GM19043 (cell line): Measurements from ENCODE around the gene ST6GALNAC5.

Experiments
- ATAC-seq: cut with Tn5 transposase; IDR thresholded peaks from one replicate; pipeline ENCODE4 v1.9.1; 2021; ENCODE audit warnings: low read depth; ENCODE audit not compliant: unreplicated experiment

The ST6GALNAC5 gene

GRCh38 chr1:76998582-76999223, 131.4 kb downstream of the ST6GALNAC5 start:
- no peak for ATAC-seq

DNA sequence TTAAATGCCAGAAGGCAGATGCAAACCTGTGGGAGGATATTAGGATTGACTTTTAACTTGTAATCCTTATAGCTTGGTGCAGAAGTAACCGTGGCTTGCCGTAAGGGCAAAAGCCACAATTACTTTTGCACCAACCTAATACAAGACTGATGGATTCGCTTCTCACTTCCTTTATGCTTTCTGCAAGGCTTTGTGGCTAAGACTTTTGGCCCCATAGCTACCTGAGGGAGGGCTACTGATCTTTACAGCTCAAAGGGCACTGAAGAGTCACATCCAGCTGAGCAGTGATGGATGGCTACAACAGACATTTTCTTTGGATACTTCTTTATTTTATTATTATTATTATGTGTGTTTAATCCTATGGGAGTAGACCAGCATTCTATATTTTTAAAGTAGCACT, 140.4 kb downstream of the ST6GALNAC5 start:
- no peak for ATAC-seq

DNA sequence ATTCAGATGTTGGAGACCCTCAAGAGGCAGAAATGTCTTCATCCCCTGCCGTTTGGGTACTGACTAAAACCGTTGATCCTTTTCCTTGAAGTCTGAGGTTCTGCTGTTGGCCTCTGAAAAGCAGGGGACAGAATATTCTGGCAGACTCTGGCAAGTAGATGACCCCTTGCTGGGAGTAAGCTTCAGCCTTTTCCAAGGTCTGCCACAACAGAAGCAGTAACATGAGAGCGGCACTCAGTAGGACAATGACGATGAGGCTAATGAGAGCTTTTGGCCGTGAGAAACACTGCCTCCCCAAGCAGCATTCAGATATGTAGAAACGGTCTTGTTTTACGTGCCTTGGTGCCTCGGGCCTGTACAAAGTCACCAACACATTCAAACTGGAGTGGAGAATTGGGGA, 143.7 kb downstream of the ST6GALNAC5 start:
- ATAC-seq: no peak

DNA sequence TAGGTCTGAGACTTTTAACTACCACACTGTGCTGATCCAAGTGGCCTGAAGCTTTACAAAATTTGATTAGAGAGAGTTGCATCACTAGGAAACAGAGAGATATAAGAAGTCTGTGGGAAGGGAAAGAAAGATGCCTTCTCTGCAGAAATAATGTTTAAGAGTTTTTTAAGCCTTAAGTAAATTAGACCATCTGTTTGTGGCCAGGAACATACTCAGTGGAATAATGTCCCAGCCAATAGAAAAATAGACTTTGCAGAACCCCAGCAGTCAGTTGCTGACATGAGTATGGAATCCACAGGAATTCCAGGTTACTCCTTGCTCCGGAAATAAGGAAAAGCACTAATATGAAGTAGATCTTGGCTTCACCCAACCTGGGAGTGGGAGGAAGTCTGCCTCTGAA, 144.8 kb downstream of the ST6GALNAC5 start:
- no peak for ATAC-seq

DNA sequence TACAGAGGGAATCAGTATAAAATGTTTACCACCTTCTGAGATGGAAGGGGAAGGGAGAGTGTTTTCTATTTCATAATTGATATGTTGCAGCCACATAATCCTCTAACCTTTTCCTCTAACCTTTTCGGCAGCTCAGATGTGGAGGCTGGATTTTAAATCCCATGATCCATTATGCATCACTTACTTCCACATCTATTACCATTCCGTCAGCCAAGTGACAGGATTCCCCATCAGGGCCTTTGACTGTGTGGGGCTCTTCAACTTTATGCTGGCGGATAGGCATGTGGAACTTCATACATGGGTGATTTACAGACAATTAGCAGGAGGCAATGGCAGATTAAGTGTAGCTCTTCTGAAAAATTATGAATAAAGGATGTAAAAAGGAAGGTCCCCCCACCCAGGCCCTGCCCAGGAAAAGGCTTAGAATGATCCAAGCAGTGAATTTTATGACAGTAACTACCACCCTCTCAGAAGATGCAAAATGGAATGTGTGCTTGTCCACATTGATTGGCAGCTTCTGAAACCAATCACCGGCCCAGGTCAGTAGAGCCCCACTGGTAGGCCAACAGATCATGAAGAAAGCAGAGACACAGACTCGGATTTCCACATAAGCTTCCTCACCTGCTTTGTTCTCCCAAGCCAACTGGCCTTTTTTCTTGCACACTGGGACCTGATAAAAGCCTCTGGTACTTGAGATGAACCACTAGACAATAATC, 147.0 kb downstream of the ST6GALNAC5 start:
- no peak for ATAC-seq

GRCh38 chr1:77015748-77016341, 148.6 kb downstream of the ST6GALNAC5 start:
- ATAC-seq: no peak

DNA sequence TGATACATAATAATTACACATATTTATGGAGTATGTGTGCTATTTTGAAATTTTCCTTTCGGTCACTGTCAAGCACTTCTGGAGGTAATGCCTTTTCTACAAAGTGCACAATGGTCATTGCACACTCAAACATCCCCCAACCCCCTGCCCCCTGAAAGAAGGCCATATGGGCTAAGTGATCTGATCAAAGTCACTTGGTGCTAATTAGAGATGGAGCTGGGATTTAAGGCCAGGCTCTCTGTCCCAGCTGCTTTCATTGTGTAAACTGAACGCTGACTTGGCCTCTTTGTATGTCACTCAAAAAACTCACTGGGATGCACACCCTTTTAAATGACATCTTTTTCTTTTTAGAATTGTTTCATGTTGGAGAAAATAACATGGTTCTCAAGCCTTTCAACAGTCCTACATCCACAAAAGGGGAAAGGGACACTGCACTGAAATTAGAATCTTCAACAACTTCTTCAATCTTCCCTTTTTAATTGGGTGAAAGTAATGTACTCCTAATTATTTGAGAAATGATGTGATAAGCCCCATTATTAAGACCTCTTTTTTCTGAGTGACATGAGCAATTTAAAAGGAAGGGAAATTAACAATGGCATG, 149.2 kb downstream of the ST6GALNAC5 start:
- no peak for ATAC-seq

GRCh38 chr1:77018311-77018710, 151.0 kb downstream of the ST6GALNAC5 start:
- ATAC-seq: no peak

DNA sequence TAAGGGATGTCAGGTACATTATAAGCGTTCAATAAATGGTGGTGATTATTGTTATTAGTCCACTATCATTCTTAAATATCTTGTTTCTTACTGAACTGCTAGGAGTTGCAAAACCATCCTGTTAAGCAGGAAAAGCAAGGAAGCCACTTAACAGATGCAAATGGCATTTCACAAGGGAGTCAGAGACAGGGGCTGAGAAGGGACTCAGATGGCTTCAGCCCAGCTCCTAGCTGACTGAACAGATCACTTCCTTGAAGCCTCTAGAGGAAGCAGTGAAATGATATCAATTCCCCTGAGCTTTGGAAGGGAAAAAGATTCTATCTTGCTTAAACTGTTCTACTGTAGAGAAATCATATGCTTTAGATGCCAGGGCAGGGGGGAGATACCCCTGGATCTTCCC, 151.5 kb downstream of the ST6GALNAC5 start:
- ATAC-seq: no peak

DNA sequence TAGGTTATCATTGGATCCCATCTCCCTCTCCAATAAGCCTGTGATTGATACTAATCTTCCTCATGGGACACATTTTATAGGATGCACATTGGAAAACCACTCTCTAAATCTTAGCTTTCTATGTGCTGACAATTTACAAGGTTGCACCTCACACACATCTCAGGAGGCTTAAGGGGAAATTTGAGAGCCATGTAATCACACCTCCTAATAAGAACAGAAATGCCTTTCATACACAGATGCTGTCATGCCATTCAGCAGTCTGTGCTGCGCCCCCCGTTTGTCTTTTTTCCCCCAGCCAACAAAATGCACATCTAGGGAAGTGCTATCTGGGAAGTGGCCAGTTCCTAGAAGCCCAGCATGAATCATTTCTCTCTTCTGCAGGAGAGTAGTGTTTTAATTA, 154.5 kb downstream of the ST6GALNAC5 start:
- ATAC-seq: no peak

GRCh38 chr1:77024500-77024899, 157.2 kb downstream of the ST6GALNAC5 start:
- no peak for ATAC-seq

- ATAC-seq: no peak
Observed at GRCh38 chr1:77025599-77025998, 158.3 kb downstream of the ST6GALNAC5 start.

DNA sequence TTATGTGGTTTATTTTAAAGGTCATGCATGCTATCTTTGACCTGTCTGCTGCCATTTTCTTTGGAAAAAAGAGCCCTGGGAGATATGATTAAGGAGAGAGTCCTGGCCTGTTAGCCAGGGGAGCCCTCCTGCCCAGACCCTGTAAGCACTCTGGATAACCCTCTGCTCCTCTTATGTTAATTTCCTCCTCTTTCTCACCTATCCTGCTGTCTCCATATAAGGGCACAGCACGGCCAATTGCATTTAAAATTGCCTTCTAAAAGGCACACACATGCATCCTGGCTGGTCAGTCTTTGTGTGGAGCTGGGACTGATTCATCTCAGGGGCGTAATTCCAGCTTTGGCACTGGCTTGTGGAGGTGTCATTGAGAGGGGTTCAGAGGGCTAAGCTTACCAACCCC, 158.9 kb downstream of the ST6GALNAC5 start:
- ATAC-seq: no peak

DNA sequence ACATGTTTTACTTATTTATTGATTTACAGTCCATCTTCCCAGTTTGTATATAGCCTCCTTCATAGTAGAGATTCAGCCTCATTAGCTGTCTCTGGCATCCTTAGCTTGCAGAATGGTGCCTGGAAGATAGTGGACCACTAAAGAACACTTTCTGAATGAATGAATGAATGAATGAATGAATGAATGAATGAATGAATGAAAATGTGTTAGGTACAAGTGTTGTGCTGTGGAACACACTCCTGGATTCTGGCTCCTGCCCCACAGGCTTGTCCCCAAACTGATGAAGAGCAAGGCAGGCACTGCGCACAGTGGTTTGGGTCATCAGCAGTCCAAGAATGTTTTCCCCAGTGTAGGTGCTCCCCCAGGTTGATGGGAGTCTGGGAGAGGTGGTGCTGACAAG, 159.4 kb downstream of the ST6GALNAC5 start:
- no peak for ATAC-seq

DNA sequence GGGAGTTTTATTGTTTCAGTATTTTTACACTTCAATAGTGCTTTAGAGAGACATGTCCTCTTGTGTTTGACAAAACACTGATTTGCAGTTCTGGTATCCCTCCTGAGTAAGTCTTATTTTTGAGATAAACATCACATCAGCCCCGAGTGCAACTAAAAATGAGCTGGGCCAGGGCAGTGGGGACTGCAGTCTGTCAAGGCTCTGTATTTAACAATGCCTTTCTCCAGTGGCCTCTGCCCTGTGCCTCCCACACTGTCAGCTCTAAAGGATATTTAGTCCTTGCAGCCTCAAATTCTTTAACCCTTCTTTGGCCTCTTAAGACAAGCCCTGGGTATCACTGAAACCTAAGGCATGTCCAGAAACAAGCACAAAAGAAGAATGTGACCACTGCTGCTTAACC, 160.6 kb downstream of the ST6GALNAC5 start:
- no peak for ATAC-seq

DNA sequence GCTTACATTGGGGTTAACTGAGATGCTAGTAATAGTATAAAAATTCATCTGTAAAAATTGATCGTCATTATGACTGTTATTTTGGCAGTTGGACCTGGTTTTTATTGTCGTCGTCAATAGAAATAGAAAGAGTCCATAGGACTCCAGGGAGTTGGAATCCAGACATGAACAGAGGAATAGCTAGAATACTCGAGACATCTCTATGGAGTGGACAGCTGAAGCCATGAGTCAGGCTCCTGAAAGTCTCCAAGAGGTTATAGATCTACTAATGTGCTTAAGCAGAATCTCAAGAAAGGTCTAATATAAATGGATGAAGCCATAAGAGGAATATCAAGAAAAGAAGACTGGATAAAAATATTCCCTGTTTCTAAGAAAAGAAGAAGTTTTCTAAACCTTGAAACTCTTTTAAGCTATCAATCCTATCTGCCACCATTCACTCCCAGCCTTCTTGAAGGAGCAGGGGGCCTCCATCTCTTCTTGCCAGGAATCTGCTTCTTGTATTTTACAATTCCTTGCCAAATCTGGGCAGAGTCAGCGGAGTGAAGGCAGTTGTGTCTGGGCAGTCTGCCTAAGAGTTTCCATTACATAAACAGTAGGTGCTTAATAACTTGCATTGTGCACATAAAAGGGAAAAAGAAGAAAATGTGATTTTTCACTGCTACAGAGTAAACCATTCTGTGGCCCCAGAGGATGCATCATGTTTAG, 163.3 kb downstream of the ST6GALNAC5 start:
- ATAC-seq: no peak

GRCh38 chr1:77031106-77031662, 163.9 kb downstream of the ST6GALNAC5 start:
- ATAC-seq: no peak

DNA sequence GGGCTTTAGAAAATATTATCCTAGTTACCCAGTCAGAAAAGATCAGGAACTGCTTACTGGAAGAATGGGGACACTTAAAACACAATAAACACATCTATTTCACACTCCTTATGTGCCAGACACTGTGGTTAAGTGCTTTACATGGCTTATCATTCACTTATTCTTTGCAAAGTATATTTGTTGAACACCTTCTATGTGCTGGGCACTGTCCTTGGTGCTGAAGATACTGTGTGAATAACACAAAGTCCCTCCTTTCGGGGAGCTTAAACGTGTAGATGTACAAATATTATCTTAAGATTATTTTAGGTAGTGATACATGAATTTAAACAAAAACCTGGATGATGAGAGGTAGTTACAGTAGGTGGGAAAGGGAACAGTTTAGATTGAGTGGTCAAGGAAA, 169.3 kb downstream of the ST6GALNAC5 start:
- ATAC-seq: no peak

GRCh38 chr1:77037038-77037437, 169.8 kb downstream of the ST6GALNAC5 start:
- no peak for ATAC-seq

DNA sequence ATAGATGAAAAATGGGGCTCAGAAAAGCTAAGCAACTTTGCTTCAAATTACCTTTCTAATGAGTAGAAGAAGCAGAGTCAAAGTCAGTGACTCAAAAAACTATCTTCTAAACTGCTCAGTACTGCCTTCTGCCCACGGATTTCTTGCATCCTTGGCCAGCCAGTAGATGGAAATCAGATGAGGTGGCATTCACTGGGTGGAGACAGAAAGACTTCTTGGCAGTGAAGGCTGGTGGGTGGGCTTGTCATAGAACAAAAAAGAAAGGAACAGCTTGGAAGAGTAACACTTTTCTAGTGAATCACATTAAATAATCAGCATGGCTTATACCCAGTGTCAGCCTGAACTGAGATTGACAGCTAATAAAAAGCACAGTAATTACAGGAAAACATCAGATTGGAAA, 170.7 kb downstream of the ST6GALNAC5 start:
- no peak for ATAC-seq

DNA sequence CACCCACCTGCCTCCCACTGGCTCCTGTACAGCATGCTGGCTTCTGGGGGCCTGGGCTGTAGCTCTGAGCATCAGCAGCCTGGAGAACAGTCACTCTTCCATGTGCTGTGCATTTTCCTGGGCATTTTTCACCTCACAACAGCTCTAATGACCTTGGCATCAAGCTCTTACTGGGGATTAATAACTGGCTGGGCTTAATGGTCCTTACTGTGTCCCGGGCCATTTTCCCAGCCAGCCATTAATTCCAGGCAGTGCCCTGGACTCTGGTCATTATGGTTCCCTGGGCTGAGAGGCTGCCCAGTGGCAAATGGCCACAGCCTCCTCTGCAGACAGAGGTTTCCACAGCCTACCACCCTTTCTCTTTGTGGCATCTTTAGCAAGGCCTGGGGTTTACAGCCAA, 171.8 kb downstream of the ST6GALNAC5 start:
- no peak for ATAC-seq
